Stimulated activated CD8-positive, alpha-beta memory T cell treated with anti-CD3 and anti-CD28 coated beads, Interleukin-7, amount 100 ng/mL, for 24 hours (primary cell): ENCODE data around the gene IHH.

Experiments used
- DNase-seq: peaks from one replicate; pipeline ENCODE4 v3.0.0-alpha.2; 2020; ENCODE audit warnings: low read depth

The IHH gene

GRCh38 chr2:219073413-219074129 lies 12.8 kb upstream of the IHH start:
- no peak for DNase-seq

GRCh38 chr2:219072741-219073250 lies 12.1 kb upstream of the IHH start:
- DNase-seq = no peak

GRCh38 chr2:219071131-219071816 lies 10.6 kb upstream of the IHH start:
- no peak for DNase-seq

- DNase-seq = no peak
Observed at GRCh38 chr2:219065484-219065883, 4.8 kb upstream of the IHH start.

GRCh38 chr2:219062081-219062480 lies 1.4 kb upstream of the IHH start:
- DNase-seq = no peak

- no peak for DNase-seq
Observed at GRCh38 chr2:219059725-219060682, 717 bp downstream of the IHH start.

GRCh38 chr2:219059375-219059724 lies 1.4 kb downstream of the IHH start:
- no peak for DNase-seq

- DNase-seq = no peak
Observed at GRCh38 chr2:219058541-219059374, 2.0 kb downstream of the IHH start.

GRCh38 chr2:219057709-219058540 lies 2.8 kb downstream of the IHH start:
- peak; percentile 49 for DNase-seq

- no peak for DNase-seq
Observed at GRCh38 chr2:219056896-219057708, 3.6 kb downstream of the IHH start.

GRCh38 chr2:219056176-219056895 lies 4.4 kb downstream of the IHH start:
- no peak for DNase-seq

- no peak for DNase-seq
Observed at GRCh38 chr2:219054956-219055903, 5.5 kb downstream of the IHH start.

- no peak for DNase-seq
Observed at GRCh38 chr2:219049282-219049681, 11.4 kb downstream of the IHH start.

- DNase-seq = no peak
Observed at GRCh38 chr2:219045937-219046550, 14.7 kb downstream of the IHH start.

GRCh38 chr2:219042750-219043149 lies 18.0 kb downstream of the IHH start:
- DNase-seq = no peak

- no peak for DNase-seq
Observed at GRCh38 chr2:219042157-219042556, 18.6 kb downstream of the IHH start.

GRCh38 chr2:219041252-219041651 lies 19.5 kb downstream of the IHH start, which contains the start of gene CFAP65:
Gene CFAP65, minus strand, starts transcription at chr2:219041516. Its CDS starts 2,468 bp downstream, at chr2:219039048.
- DNase-seq = no peak
